ENCODE measurements around the gene NUDT6. TPM values are rescaled to one million over a fixed set of nuclear protein-coding genes. Genes with fewer than 3 reads are reported as not detected.
"Not testable (repeated sequence)": the region's sequence is repeated elsewhere in the genome, so short reads cannot be mapped to it uniquely, and the experiment has no call there.

Gene NUDT6
- total and polyA plus RNA-seq, 10 donors, result 1.4 to 12.5 (median 5.1) TPM

GRCh38 chr4:122873146-122873545 is 49.3 kb downstream of the NUDT6 start:
- 83 to 96% (median 88%) methylated on average over 1 of the region's 1 CpG for WGBS, 5 donors
- intact Hi-C loops (cut with DNase I; ENCODE audit: low total_unique reads), result no loop called here

GRCh38 chr4:122868235-122868634 is 54.2 kb downstream of the NUDT6 start:
- intact Hi-C loops (cut with DNase I; ENCODE audit: low total_unique reads); H3K4me3 ChIP-seq; H3K36me3 ChIP-seq; H3K9me3 ChIP-seq; H3K27me3 ChIP-seq (replicated peaks in 1 of 7); DNase-seq; H3K4me1 ChIP-seq; H3K27ac ChIP-seq: not testable (repeated sequence)
- 92 to 98% (median 96%) methylated on average over 3 of the region's 3 CpGs for WGBS, 5 donors

More at GRCh38 chr4:122873146-122873545, 49.3 kb downstream of the NUDT6 start:
- Histone ChIP-seq H3K36me3 (no peaks in the 10 kb centered on the region), H3K4me3 (no peak overlapping the region), H3K9me3 (peaks cover 0 to 4% (median 0%) of the 10 kb centered on the region in 8 donors), H3K27ac (no peak overlapping the region), H3K4me1 (no peaks in the 10 kb centered on the region), H3K27me3 (replicated peaks in 1 of 7) (peaks cover 0 to 5% (median 0%) of the 10 kb centered on the region in 7 donors)
- TF ChIP-seq CTCF (IDR thresholded peaks at IDR 0.05 in 8 of 11, conservative IDR thresholded peaks at IDR 0.05 in 3 of 11) (no peak), POLR2AphosphoS5 (IDR thresholded peaks at IDR 0.05) (no peak), POLR2A (IDR thresholded peaks at IDR 0.05) (no peak)
- DNase-seq, result no peak

GRCh38 chr4:122865425-122865824 is 57.0 kb downstream of the NUDT6 start:
- peaks cover 0 to 4% (median 0%) of the 10 kb centered on the region in 8 donors for H3K9me3 ChIP-seq
- H3K27me3 ChIP-seq (replicated peaks in 1 of 7), result peaks cover 0 to 4% (median 0%) of the 10 kb centered on the region in 7 donors
- 79 to 93% (median 84%) methylated on average over 4 of the region's 4 CpGs for WGBS, 5 donors
- intact Hi-C loops (cut with DNase I; ENCODE audit: low total_unique reads), result no loop called here
- no peak for TF ChIP-seq POLR2A (IDR thresholded peaks at IDR 0.05)
- no peak for TF ChIP-seq POLR2AphosphoS5 (IDR thresholded peaks at IDR 0.05)
- no peak for TF ChIP-seq CTCF (IDR thresholded peaks at IDR 0.05 in 8 of 11, conservative IDR thresholded peaks at IDR 0.05 in 3 of 11)
- no peaks in the 10 kb centered on the region for H3K36me3 ChIP-seq
- H3K4me3 ChIP-seq, result no peak overlapping the region
- no peak overlapping the region for H3K27ac ChIP-seq
- DNase-seq, result no peak
- no peaks in the 10 kb centered on the region for H3K4me1 ChIP-seq

GRCh38 chr4:122863639-122864038 is 58.8 kb downstream of the NUDT6 start:
- WGBS, 5 donors, result 79 to 97% (median 90%) methylated on average over 1 of the region's 1 CpG
- intact Hi-C loops (cut with DNase I; ENCODE audit: low total_unique reads), result no loop called here
- H3K36me3 ChIP-seq, result no peaks in the 10 kb centered on the region
- no peak for DNase-seq
- no peak overlapping the region for H3K27ac ChIP-seq
- H3K27me3 ChIP-seq (replicated peaks in 1 of 7), result peaks cover 0 to 4% (median 0%) of the 10 kb centered on the region in 7 donors
- H3K4me1 ChIP-seq, result no peaks in the 10 kb centered on the region
- H3K4me3 ChIP-seq, result no peak overlapping the region
- no peak for TF ChIP-seq POLR2A (IDR thresholded peaks at IDR 0.05)
- TF ChIP-seq POLR2AphosphoS5 (IDR thresholded peaks at IDR 0.05), result no peak
- TF ChIP-seq CTCF (IDR thresholded peaks at IDR 0.05 in 8 of 11, conservative IDR thresholded peaks at IDR 0.05 in 3 of 11), result no peak
- H3K9me3 ChIP-seq, result peaks cover 0 to 4% (median 0%) of the 10 kb centered on the region in 8 donors
